Stimulated activated CD8-positive, alpha-beta memory T cell treated with anti-CD3 and anti-CD28 coated beads, Interleukin-12 subunit alpha, Interleukin-12 subunit beta, amount 100 ng/mL, for 24 hours (primary cell): Measurements from ENCODE around the gene NFATC3.

Source experiments
- DNase-seq: peaks from one replicate; pipeline ENCODE4 v3.0.0-alpha.2; 2020; ENCODE audit errors: extremely low read depth

Gene NFATC3

GRCh38 chr16:68272507-68273209 lies 187.5 kb downstream of the NFATC3 start:
- DNase-seq: no peak

- no peak for DNase-seq
These were observed 188.3 kb downstream of the NFATC3 start for GRCh38 chr16:68273459-68273858.

DNA sequence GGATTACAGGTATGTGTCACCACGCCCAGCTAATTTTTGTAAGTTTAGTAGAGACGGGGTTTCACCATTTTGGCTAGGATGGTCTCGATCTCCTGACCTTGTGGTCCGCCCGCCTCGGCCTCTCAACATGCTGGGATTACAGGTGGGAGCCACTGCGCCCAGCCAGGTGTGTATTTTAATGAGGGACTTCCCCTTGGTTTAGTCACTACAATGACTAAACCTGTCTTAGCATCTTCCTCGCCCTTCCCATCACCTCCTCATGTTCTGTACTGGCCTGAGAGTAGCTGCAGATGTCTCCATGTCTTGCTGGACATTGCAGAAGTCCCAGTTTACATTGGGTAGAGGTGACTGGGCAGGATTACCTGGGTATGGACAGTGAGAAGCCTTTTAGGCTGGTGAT lies 188.7 kb downstream of the NFATC3 start:
- DNase-seq: no peak

DNA sequence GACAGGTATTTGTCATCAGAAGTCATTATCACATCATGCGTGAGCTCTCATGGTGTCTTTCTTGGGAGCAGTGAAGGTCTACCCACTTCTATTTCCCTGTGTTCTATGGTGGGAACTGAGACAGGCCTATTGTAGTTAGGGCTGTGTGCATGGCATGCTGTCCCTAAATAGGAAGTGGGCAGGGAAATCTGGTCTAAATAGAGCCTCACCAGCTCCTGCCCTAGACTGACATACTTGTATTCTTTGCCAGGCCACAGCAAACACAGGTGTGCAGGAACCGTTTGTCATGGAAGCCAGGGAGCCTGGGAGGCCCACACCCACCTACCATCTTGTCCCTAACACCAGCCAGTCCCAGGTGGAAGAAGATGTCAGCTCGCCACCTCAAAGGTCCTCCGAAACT lies 189.3 kb downstream of the NFATC3 start:
- no peak for DNase-seq

DNA sequence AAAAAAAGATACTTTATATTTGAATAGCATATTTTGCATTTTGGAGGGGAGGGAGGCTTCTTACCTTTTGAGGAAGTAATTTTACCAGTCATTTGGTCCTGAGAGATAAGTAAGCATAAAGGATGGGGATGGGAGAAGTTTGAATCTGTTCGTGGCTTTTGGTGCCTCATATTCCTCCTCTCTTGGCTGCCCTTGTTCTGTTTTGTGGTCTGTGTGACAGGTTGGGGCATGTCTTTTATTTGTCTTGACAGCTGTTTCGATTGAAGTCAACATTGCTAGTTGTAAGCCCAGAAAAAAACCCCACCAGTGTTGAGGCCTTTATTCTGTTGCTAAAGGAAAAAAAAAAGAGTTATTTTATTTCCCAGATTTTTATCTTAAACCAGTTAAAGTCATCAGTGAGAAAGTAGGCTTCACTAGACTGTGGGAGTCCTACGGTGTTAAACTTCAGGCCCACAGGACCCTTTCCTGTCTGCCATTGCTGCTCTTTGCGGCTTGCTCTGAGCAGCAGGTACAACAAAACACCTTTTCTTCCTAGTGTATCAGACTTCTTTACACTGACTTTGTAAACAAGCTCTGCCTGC lies 190.5 kb downstream of the NFATC3 start:
- DNase-seq: no peak

- no peak for DNase-seq
These were observed 191.1 kb downstream of the NFATC3 start for GRCh38 chr16:68276223-68276622.
